ENCODE results near the gene SPIRE1. TPM values are rescaled to one million over a fixed set of nuclear protein-coding genes. Genes with fewer than 3 reads are reported as not detected.

The SPIRE1 gene
- total and polyA plus RNA-seq, 7 experiments from 2014 or later, result 0.66 to 2.9 (median 1.3) TPM; not detected in 1

DNA sequence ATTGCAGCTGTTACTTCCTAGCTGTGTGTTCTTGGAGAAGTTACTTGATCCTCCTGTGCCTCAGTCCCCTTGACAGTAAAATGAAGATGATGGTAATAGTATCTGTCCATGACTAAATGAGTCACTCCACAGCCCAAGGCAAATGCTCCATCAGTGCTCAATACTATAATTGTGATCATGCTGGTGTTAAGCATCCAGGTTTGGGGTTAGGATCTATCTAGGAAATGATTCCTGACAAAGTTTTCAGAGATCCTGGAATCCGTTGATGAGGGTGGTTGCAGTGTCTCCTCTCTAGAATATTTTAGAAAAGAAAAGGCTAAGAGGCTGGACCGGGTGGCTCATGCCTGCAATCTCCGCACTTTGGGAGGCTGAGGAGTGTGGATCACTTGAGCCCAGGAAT lies 252.8 kb downstream of the SPIRE1 start:
- intact Hi-C loops (cut with micrococcal nuclease), result loop anchor here in 1 of 2 donors (5.0 kb wide), 1 partner anchor 252 kb away; the partner anchor contains the start of gene SPIRE1
- POLR2A ChIA-PET, result interaction anchor here (0.6 kb wide), 1 partner anchor 190 kb away, joined by 3 read pairs; no protein-coding TSS in a partner anchor
- Histone ChIP-seq H3K27ac (ENCODE audit: low read depth, low read length) (no peak overlapping the region), H3K36me3 (ENCODE audit: control insufficient read depth in 2 of 3, insufficient read depth in 3 of 3, low read length in 3 of 3) (no peaks in the 10 kb centered on the region), H3K9me3 (ENCODE audit: control insufficient read depth in 2 of 3, low read length in 3 of 3) (no peaks in the 10 kb centered on the region), H3K4me1 (ENCODE audit: control insufficient read depth in 2 of 2, insufficient read depth in 2 of 2, low read length in 2 of 2) (peaks cover 9 to 13% of the 10 kb centered on the region in 2 donors), H3K4me3 (ENCODE audit: low read length) (no peak overlapping the region), H3K27me3 (ENCODE audit: control insufficient read depth in 2 of 2, insufficient read depth in 2 of 2, low read length in 2 of 2) (peaks cover 0 to 5% of the 10 kb centered on the region in 2 donors)
- H3K36me3 Mint-ChIP-seq, result no peaks in the 10 kb centered on the region
- ATAC-seq, result no peak
- DNase-seq, result no peak
- peaks cover 26 to 61% (median 38%) of the 10 kb centered on the region in 5 donors for H3K27me3 Mint-ChIP-seq
- H3K9me3 Mint-ChIP-seq, result no peaks in the 10 kb centered on the region
- peak overlapping the region in 1 of 9 donors; percentile 10 for H3K27ac Mint-ChIP-seq
- H3K4me3 Mint-ChIP-seq, result peak overlapping the region in 3 of 10 donors; percentile 6 to 88 (median 55)
- CTCF ChIA-PET, result no interaction called here
- peaks cover 10 to 30% (median 25%) of the 10 kb centered on the region in 7 donors for H3K4me1 Mint-ChIP-seq

DNA sequence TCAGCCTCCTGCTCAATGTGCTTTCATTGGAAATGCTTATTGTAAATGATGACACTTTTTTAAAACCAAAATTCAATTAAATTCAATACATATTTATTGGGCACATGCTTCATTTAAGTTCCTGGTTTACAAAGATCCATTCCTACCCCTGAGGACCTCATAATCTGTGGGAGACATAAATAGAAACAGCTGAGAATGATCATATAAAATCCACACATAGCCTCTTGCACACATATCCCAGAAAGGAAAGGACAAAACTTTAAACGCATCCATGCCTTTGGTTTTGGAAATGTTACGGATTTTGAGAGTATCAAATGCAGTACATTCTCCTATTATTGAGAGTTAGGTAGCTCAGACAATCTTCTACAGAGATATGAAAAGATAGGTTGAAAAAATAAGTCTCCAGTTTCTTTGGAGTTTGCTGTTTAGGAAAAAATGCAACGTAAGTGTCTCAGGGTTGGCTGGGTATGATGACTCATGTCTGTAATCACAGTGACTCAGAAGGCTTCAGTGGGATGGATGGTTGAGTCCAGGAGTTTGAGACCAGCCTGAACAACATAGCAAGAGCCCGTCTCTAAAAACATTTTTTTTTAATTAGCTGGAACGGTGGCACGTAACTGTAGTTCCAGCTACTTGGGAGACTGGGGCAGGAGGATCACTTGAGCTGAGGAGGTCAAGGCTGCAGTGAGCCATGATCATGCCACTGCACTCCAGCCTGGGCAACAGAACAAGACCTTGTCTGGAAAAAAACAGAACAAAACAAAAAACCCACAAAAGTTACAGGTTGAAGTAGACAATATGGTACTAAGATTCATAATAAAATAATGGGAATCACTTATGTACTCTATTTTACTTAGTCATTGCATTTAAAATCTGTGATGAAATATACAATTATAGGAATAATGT lies 254.1 kb downstream of the SPIRE1 start:
- H3K4me3 Mint-ChIP-seq, result no peak overlapping the region
- POLR2A ChIA-PET, result no interaction called here
- no peak overlapping the region for H3K4me3 ChIP-seq (ENCODE audit: low read length)

DNA sequence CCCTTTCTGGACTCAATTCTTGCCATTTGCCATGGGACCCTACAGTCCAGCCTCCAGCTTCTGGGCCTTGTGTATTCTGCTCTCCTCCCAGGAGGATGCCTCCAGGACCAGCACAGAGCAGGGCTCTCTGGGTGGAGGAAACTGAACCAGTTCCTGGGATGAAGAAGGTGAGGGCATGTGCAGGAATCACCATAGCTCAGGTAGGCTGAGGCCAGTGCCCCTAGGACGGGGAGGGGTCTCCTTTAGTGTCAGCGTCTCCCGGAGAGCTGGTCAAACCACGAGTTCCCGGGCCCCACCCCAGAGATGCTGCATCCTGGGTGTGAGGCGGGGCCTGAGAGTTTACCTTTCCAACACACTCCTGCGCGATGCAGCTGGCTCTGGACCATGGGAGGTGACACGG lies 256.0 kb downstream of the SPIRE1 start:
- Histone ChIP-seq H3K9me3 (ENCODE audit: control insufficient read depth in 2 of 3, low read length in 3 of 3) (no peaks in the 10 kb centered on the region), H3K4me1 (ENCODE audit: control insufficient read depth in 2 of 2, insufficient read depth in 2 of 2, low read length in 2 of 2) (peaks cover 7 to 8% of the 10 kb centered on the region in 2 donors), H3K27me3 (ENCODE audit: control insufficient read depth in 2 of 2, insufficient read depth in 2 of 2, low read length in 2 of 2) (peaks cover 0 to 5% of the 10 kb centered on the region in 2 donors), H3K4me3 (ENCODE audit: low read length) (no peak overlapping the region), H3K27ac (ENCODE audit: low read depth, low read length) (no peak overlapping the region), H3K36me3 (ENCODE audit: control insufficient read depth in 2 of 3, insufficient read depth in 3 of 3, low read length in 3 of 3) (no peaks in the 10 kb centered on the region)
- Mint-ChIP-seq H3K9me3 (no peaks in the 10 kb centered on the region), H3K4me1 (peaks cover 1 to 19% (median 12%) of the 10 kb centered on the region in 7 donors), H3K36me3 (no peaks in the 10 kb centered on the region), H3K27ac (no peak overlapping the region), H3K4me3 (no peak overlapping the region), H3K27me3 (peaks cover 38 to 56% (median 55%) of the 10 kb centered on the region in 5 donors)
- ChIA-PET CTCF (no interaction called here), POLR2A (no interaction called here)
- no peak for ATAC-seq
- no peak for DNase-seq
- intact Hi-C loops (cut with micrococcal nuclease), result no loop called here

More for the DNA sequence above, 254.1 kb downstream of the SPIRE1 start:
- CTCF ChIA-PET, result interaction anchor here (1.1 kb wide), 1 partner anchor 12 kb away, joined by 3 read pairs; no protein-coding TSS in a partner anchor
- H3K27me3 ChIP-seq (ENCODE audit: control insufficient read depth in 2 of 2, insufficient read depth in 2 of 2, low read length in 2 of 2), result peaks cover 0 to 5% of the 10 kb centered on the region in 2 donors
- Mint-ChIP-seq H3K27ac (peak overlapping the region in 1 of 9 donors; percentile 24), H3K36me3 (no peaks in the 10 kb centered on the region), H3K9me3 (no peaks in the 10 kb centered on the region), H3K4me1 (peaks cover 10 to 29% (median 24%) of the 10 kb centered on the region in 7 donors), H3K27me3 (peaks cover 36 to 62% (median 44%) of the 10 kb centered on the region in 5 donors)
- no peaks in the 10 kb centered on the region for H3K9me3 ChIP-seq (ENCODE audit: control insufficient read depth in 2 of 3, low read length in 3 of 3)
- no peak overlapping the region for H3K27ac ChIP-seq (ENCODE audit: low read depth, low read length)
- H3K4me1 ChIP-seq (ENCODE audit: control insufficient read depth in 2 of 2, insufficient read depth in 2 of 2, low read length in 2 of 2), result peaks cover 9 to 13% of the 10 kb centered on the region in 2 donors
- intact Hi-C loops (cut with micrococcal nuclease), result no loop called here
- ATAC-seq (no peak), DNase-seq (no peak)
- no peaks in the 10 kb centered on the region for H3K36me3 ChIP-seq (ENCODE audit: control insufficient read depth in 2 of 3, insufficient read depth in 3 of 3, low read length in 3 of 3)

DNA sequence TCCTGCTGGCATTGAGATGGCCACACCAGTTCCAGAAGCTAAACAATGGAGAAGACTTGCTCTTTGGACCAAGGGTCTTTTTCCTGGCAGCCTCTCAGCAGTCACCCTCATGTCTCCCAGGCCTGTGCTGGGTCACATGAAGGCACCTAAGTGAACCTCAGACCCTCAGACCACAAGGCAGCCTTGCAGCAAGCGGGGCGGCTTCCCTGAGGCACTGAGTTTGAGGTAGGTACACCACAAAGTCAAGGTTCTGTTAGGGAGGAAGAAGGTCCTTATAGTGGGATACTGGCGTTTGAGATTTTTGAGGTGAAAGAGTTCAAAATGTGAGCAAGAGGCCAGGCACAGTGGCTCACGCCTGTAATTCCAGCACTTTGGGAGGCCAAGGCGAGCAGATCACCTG lies 258.7 kb downstream of the SPIRE1 start:
- POLR2A ChIA-PET, result no interaction called here
- ATAC-seq (no peak), DNase-seq (no peak)
- Mint-ChIP-seq H3K27ac (no peak overlapping the region), H3K36me3 (no peaks in the 10 kb centered on the region), H3K4me1 (peaks cover 0 to 7% (median 0%) of the 10 kb centered on the region in 7 donors), H3K9me3 (peaks cover 0 to 2% (median 0%) of the 10 kb centered on the region in 11 donors), H3K4me3 (no peak overlapping the region), H3K27me3 (peaks cover 22 to 55% (median 38%) of the 10 kb centered on the region in 5 donors)
- H3K4me3 ChIP-seq (ENCODE audit: low read length), result no peak overlapping the region
- peaks cover 0 to 5% of the 10 kb centered on the region in 2 donors for H3K27me3 ChIP-seq (ENCODE audit: control insufficient read depth in 2 of 2, insufficient read depth in 2 of 2, low read length in 2 of 2)
- no peaks in the 10 kb centered on the region for H3K9me3 ChIP-seq (ENCODE audit: control insufficient read depth in 2 of 3, low read length in 3 of 3)
- H3K4me1 ChIP-seq (ENCODE audit: control insufficient read depth in 2 of 2, insufficient read depth in 2 of 2, low read length in 2 of 2), result no peaks in the 10 kb centered on the region
- CTCF ChIA-PET, result no interaction called here
- H3K36me3 ChIP-seq (ENCODE audit: control insufficient read depth in 2 of 3, insufficient read depth in 3 of 3, low read length in 3 of 3), result no peaks in the 10 kb centered on the region
- H3K27ac ChIP-seq (ENCODE audit: low read depth, low read length), result no peak overlapping the region
- intact Hi-C loops (cut with micrococcal nuclease), result no loop called here

DNA sequence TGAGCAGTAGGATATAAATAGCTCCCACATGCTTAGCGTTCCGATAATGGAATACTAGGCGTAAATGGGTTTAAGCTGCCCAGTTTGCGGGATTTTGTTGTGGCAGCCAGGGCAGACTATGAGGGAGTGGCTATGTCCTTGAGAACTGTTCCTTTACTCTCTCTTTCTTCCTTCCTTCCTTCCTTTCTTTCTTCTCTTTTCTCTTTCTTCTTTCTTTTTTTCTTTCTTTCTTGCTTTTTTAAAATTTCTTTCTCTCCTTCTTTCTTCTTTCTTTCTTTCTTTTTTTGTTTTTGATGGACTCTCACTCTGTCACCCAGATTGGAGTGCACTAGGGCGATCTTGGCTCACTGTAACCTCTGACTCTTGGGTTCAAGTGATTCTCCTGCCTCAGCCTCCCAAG lies 259.3 kb downstream of the SPIRE1 start:
- ATAC-seq (no peak), DNase-seq (no peak)
- Histone ChIP-seq H3K4me1 (ENCODE audit: control insufficient read depth in 2 of 2, insufficient read depth in 2 of 2, low read length in 2 of 2) (no peaks in the 10 kb centered on the region), H3K27me3 (ENCODE audit: control insufficient read depth in 2 of 2, insufficient read depth in 2 of 2, low read length in 2 of 2) (peaks cover 0 to 5% of the 10 kb centered on the region in 2 donors), H3K27ac (ENCODE audit: low read depth, low read length) (no peak overlapping the region), H3K36me3 (ENCODE audit: control insufficient read depth in 2 of 3, insufficient read depth in 3 of 3, low read length in 3 of 3) (no peaks in the 10 kb centered on the region), H3K4me3 (ENCODE audit: low read length) (no peak overlapping the region), H3K9me3 (ENCODE audit: control insufficient read depth in 2 of 3, low read length in 3 of 3) (no peaks in the 10 kb centered on the region)
- ChIA-PET POLR2A (no interaction called here), CTCF (no interaction called here)
- Mint-ChIP-seq H3K9me3 (peaks cover 0 to 2% (median 0%) of the 10 kb centered on the region in 11 donors), H3K36me3 (no peaks in the 10 kb centered on the region), H3K4me1 (peaks cover 0 to 4% (median 0%) of the 10 kb centered on the region in 7 donors), H3K27ac (no peak overlapping the region), H3K27me3 (peaks cover 16 to 53% (median 33%) of the 10 kb centered on the region in 5 donors), H3K4me3 (no peak overlapping the region)
- intact Hi-C loops (cut with micrococcal nuclease), result no loop called here

DNA sequence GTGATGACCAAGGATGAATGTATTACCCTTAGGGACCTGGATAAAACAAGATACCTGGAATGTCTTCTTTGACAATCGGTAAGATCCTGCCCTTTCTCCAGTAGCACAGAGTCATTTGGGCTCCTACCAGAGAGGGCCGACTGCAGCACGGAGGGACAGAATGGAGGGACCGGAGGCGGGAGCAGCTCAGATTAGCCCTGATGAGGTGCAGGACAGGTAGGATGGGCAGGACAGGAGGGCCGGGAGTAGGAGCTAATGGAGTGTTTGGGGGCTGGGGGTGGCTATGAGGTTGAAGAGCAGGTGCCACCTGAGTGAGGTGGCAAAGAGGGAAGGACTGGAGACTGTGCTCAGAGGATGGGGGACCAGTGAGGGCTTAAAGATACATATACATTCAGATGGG lies 260.1 kb downstream of the SPIRE1 start:
- Mint-ChIP-seq H3K36me3 (no peaks in the 10 kb centered on the region), H3K9me3 (peaks cover 0 to 2% (median 0%) of the 10 kb centered on the region in 11 donors), H3K4me3 (no peak overlapping the region), H3K27ac (no peak overlapping the region), H3K27me3 (peaks cover 12 to 47% (median 27%) of the 10 kb centered on the region in 5 donors), H3K4me1 (peaks cover 0 to 3% (median 0%) of the 10 kb centered on the region in 7 donors)
- ATAC-seq (no peak), DNase-seq (no peak)
- H3K9me3 ChIP-seq (ENCODE audit: control insufficient read depth in 2 of 3, low read length in 3 of 3), result no peaks in the 10 kb centered on the region
- H3K4me1 ChIP-seq (ENCODE audit: control insufficient read depth in 2 of 2, insufficient read depth in 2 of 2, low read length in 2 of 2), result no peaks in the 10 kb centered on the region
- CTCF ChIA-PET, result no interaction called here
- POLR2A ChIA-PET, result no interaction called here
- H3K27me3 ChIP-seq (ENCODE audit: control insufficient read depth in 2 of 2, insufficient read depth in 2 of 2, low read length in 2 of 2), result peaks cover 0 to 5% of the 10 kb centered on the region in 2 donors
- H3K36me3 ChIP-seq (ENCODE audit: control insufficient read depth in 2 of 3, insufficient read depth in 3 of 3, low read length in 3 of 3), result no peaks in the 10 kb centered on the region
- intact Hi-C loops (cut with micrococcal nuclease), result no loop called here
- H3K4me3 ChIP-seq (ENCODE audit: low read length), result no peak overlapping the region
- no peak overlapping the region for H3K27ac ChIP-seq (ENCODE audit: low read depth, low read length)

All from naive thymus-derived CD4-positive, alpha-beta T cell (primary cell).